Measurements from ENCODE around the gene ZNF581.

DNA sequence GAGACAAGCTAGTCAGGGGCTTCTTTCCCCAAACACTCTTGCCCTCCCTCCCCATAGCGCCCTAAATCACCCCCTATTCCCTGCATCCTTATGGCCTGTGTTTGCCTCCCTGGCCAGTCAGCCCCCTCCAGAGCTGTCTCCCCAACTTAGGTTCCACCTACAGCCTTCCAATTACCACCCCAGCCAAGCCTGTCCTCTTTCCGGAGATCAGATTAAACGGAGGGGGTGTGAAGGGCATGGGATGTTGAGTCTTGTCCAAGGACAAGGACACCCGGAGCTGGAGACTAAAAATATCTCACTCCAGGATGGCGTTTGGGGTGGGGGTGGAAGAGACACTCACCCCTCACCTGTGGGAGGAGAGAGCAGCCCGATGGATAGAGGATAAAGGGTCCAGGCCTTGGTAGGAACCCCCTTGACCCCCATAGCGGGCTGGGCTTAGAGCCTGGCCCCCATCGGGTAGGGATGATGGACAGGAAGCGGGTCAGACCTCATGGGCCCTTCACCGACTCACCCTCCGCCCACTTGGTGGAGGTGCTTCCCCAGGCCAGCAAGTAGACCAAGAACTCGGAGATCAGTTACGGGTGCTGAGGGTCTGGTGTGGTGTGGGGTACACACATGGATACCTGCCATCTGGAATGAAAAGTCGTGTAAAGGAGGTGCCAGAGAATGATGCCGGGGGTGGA, 32.0 kb upstream of the ZNF581 start:
- TF ChIP-seq, protein P1, sequence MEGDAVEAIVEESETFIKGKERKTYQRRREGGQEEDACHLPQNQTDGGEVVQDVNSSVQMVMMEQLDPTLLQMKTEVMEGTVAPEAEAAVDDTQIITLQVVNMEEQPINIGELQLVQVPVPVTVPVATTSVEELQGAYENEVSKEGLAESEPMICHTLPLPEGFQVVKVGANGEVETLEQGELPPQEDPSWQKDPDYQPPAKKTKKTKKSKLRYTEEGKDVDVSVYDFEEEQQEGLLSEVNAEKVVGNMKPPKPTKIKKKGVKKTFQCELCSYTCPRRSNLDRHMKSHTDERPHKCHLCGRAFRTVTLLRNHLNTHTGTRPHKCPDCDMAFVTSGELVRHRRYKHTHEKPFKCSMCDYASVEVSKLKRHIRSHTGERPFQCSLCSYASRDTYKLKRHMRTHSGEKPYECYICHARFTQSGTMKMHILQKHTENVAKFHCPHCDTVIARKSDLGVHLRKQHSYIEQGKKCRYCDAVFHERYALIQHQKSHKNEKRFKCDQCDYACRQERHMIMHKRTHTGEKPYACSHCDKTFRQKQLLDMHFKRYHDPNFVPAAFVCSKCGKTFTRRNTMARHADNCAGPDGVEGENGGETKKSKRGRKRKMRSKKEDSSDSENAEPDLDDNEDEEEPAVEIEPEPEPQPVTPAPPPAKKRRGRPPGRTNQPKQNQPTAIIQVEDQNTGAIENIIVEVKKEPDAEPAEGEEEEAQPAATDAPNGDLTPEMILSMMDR (IDR thresholded peaks at IDR 0.05) = no peak
- TF ChIP-seq POLR2A (IDR thresholded peaks at IDR 0.05) = no peak
- TF ChIP-seq EP300 (IDR thresholded peaks at IDR 0.05) = no peak

Measured in ovary (tissue), 3 donors.